ENCODE results near the gene PEX7.

- TF ChIP-seq POLR2A (IDR thresholded peaks at IDR 0.05) = no peak
- TF ChIP-seq EP300 (IDR thresholded peaks at IDR 0.05) = no peak
- TF ChIP-seq CTCF (IDR thresholded peaks at IDR 0.05) = peak; percentile 37 to 70 (median 60)
- TF ChIP-seq POLR2AphosphoS5 (IDR thresholded peaks at IDR 0.05) = no peak
These were observed 23.7 kb downstream of the PEX7 start for GRCh38 chr6:136846046-136846445.
